GM21717 (cell line): ENCODE results near the gene RHCE.
A peak's percentile ranks its signal among the peaks of the same experiment; 100 is the strongest.
"Not testable (repeated sequence)": the region's sequence is repeated elsewhere in the genome, so short reads cannot be mapped to it uniquely, and the experiment has no call there.

ENCODE experiments used
- ATAC-seq: cut with Tn5 transposase; IDR thresholded peaks from one replicate; pipeline ENCODE4 v1.9.1; 2021; ENCODE audit warnings: mild to moderate bottlenecking, moderate library complexity; ENCODE audit not compliant: unreplicated experiment

RHCE gene

GRCh38 chr1:25433389-25434186, 13.0 kb upstream of the RHCE start:
- no peak for ATAC-seq

DNA sequence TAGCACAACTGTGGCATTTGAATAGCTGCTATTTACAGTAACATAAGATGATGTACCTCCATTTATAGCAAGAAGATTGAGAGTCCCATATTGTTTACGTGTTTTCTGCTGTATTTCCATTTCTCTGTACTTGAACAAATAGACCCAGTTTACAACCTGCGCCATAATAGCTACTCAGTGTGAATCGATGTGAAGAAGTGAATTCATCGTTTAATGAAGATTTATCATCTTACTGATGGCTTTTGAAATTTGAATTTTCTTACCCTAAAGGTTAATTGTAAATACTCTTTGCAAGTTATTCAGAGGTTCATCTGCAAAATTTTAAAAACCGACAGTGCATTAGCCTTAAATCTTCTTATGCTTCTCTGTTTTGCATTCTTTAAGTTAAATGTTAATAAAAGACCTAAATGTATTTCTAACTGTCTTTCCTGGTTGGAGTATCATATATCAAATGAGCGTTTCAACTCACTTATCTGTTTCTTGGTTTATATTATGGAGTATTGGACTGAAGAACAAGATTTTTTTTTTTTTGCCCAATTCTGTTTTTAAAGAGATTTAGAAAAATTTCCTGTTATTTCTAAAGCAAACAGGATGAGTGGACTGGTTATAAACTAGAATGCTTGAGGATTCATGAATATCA, 12.2 kb upstream of the RHCE start:
- ATAC-seq: no peak

DNA sequence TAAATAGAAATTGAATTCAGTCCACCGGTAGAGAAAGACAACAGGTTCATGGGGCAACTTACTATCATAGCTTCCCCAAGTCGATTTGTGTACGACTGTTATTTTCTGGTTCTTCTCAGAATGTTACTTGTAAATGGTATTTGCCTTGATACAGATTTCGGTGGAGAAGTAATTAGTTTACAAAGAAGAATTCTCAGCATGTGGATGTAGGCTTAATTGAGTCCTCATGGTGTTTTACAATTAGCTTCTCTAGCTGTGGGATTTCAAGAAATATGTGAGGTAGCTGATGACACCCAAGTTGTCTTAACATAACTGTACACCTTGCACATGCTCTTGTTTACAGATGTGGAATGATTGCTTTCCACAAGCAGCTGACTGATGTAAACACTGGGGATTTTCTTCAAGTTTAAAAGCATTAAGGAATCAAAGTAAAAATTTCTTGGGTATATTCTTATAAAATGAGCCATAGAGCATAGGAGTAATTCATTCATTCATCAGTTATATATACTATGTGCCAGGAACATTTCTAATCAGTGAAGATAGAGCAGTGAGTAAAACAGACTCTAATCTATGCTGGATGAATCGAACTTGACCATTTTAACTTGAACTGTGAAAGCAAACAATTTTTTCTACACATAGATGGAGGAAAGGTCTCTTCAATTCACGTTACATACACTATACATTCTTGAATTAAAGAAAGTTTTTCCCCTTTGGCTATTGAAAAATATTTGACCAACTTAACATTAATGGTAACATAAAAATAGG, 11.5 kb upstream of the RHCE start:
- no peak for ATAC-seq

DNA sequence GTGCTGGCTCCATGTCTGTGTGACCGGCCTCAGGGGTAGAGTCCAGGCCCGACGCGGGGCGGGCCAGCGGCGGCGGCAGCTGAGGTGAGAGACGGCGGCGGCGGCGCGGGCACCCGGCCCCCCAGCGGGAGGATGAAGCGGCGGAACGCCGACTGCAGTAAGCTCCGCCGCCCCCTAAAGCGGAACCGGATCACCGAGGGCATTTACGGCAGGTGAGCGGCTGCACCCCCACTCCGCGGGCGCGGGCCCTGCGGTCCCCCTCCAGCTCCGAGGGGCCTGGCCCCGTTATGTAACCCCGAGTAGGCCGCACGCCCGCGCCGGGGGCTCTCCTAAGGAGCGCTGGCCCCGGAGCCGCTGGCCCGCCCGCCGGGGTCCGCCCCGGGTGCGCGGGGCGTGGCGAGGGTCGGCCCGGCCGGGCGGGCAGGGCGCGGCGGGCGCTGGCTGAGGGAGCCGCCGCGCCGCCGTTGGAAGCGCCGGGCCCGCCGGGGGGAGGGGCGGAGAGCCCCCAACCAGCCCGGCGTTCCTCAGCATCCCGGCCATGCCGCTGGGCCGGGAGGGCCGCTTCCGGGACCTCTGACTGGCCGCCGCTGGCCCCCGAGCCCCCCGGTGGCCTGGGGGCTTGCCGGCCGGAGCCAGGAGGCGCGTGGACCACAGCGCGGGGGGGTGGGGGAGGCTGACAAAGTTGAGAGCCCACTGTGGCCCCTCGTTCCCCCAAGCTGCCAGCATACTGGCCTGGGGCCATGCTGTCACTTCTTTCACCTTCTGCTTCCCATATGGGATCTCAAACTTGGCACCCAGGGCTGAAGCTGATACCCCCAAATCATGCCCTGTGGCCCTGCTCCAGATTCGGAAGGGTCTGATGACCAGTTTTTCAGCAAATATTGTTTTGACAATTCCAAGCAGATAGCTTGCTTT, 10.6 kb upstream of the RHCE start:
- peak; percentile 22 for ATAC-seq

GRCh38 chr1:25430073-25430966, 9.7 kb upstream of the RHCE start, which contains the start of gene MACO1:
TSS of gene MACO1 (plus strand) at chr1:25430897. CDS start at chr1:25431099, 202 bp downstream.
- peak; percentile 85 for ATAC-seq

GRCh38 chr1:25428475-25429166, 8.0 kb upstream of the RHCE start:
- ATAC-seq: no peak

- ATAC-seq: no peak
Observed at GRCh38 chr1:25427696-25428095, 7.1 kb upstream of the RHCE start.

GRCh38 chr1:25425098-25426085, 4.8 kb upstream of the RHCE start:
- ATAC-seq: no peak

- ATAC-seq: not testable (repeated sequence)
Observed at GRCh38 chr1:25423206-25423605, 2.6 kb upstream of the RHCE start.

DNA sequence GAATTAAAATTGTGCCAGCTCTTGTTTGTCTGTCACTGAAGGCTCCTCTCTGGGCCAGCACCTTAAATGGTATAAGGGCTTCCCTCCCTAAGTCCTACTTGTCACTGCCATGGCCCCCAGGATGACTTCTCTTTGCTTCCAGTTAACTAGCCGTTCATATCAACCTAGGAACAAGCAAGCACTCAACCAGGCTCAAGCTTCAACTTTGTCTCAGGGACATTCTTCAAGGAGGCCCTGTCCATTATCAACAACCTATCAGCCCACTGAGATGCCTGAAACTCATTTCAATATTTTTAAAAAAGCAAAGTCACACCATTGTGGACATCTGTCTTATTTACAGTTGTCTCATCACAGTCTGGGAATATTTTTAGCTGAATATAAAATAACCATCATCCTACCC, 1.3 kb downstream of the RHCE start:
- ATAC-seq: not testable (repeated sequence)

DNA sequence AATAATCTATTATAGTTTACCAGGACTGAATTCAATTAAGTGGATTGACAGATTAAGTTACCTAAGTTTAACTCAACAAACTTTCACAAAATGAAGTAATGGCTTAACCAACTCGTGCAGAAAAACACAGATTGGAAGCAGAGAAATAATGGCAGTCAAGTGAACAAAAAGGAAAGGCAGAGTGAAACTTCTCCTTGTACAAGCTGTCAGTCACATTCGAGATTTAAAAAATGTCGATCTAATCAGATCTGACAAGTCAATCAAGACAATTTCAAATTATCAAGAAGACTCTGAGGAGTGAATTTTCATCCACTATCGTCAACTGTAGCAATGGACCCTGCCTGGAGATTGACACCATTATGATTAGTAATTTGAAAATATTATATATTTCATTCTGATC, 3.3 kb downstream of the RHCE start:
- ATAC-seq: not testable (repeated sequence)

DNA sequence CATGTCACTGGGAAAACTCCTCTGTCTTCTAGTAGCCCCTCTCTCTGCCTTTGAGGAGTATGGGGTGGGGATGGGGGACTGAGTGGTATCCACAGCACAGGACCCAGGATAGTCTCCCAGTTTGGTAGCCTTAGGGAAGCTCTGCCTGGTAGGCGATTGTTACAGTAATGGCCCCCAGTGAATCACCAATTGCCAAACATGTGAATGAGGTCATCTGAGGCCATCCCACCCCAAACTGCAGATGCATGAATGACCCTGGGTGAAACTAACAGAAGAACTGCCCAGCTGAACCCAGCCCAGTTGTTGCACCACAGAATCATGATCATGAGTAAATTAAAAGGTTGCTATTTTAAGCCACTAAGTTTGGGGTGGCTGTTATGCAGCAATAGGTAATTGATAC, 6.0 kb downstream of the RHCE start:
- ATAC-seq: not testable (repeated sequence)

DNA sequence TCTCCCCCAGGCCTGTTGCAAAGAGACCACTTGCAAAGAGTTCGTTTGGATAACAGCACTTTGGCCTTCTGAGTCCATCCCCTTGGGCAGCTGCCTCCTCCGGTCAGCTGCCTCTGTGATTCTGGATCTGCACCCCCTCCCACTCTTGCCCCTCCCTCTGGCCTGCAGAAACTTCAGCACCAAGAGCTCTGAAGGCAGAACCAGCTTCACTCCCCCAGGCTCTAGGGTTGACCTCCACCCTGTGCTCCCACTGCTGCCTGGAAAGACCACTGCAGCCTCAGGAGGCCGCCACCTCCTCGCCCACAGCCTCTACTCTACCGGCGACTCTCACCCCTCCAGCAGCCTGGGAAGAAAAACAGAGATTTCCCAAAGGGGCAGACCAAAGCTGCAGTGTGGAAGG, 6.5 kb downstream of the RHCE start:
- not testable (repeated sequence) for ATAC-seq

DNA sequence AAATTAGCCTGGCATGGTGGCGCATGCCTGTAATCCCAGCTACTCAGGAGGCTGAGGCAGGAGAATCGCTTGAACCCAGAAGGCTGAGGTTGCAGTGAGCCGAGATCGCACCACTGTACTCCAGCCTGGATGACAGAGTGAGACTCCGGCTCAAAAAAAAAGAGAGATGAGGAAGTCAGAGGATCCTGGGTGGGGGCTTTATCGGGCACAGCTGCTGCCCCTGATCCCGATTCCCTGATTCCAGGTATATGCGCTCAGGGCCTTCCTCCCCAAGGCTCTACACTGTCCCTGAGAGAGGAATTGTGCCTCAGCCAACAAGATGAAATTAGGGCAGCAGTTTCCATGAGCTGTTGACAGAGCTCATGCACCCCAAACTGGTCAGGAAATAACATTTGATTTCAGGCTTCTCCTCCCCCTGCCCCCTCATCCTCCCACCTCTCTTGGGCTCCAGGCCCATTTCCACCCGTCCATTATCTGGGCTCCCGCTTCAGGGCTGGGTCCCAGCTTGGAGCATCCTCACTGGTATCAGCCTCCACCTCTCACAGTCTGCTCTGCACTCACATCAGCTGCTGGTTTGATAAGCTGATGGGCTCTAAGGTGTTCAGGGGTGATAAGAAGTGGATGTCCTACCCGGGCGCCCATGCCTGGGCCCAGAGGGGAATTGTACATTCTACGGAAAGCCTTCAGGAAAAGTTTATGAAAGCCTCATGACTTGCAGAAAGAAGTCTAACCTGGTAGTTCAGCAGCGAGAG, 7.6 kb downstream of the RHCE start:
- not testable (repeated sequence) for ATAC-seq

DNA sequence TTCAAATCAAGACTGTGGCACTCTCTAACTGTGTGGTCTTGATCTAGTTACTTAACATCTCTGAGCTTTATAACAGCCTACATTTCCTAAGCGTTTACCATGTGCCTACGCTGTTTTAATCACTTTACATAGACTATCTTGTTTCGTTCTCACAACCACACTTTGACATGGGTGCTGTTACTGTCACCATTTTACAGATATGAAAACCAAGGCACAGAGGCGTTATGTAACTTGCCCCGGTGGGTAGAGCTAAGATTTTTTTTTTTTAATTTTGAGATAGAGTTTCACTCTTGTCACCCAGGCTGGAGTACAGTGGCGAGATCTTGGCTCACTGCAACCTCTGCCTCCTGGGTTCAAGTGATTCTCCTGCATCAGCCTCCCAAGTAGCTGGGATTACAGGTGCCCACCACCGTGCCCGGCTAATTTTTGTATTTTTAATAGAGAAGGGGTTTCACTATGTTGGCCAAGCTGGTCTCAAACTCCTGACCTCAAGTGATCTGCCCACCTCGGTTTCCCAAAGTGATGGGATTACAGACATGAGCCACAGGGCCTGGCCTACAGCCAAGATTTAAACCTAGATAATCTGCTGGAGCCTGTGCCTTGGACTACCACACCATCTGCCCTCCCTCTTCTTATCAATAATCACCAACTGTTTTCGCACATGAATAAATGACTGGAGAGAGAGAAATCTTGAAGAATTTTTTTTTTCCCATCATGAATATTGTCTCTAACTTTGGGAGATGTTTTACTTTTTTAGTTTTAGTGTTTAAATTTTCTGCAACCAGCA, 10.8 kb downstream of the RHCE start:
- not testable (repeated sequence) for ATAC-seq

DNA sequence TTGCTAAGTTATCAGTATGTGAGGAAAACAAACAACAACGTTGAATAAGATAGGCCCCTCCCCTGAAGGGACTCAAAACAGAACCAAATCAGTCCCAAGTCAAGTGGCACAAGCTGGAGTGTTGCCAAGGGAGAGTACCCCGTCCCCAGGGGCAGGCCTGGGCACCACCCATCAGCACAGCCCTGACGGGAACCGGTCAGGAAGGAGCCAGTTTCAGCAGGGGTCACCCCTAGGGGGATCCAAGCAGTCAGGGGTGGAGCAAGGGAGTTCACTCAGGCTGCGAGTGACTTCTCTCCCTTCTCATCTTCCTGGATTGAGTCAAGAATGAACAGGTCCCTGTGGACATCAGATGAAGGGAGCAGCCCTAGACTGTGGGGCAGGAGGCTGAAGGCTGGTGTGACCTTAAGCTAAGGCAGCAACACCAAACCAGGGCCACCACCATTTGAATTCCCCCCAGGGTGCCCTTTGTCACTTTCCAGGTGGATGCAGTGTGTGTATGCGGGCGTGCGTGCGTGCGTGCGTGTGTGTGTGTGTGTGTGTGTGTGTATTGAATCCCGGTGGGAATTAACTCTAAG, 14.8 kb downstream of the RHCE start:
- not testable (repeated sequence) for ATAC-seq
